T-helper 1 cell treated with Interleukin-12 subunit alpha and Interleukin-12 subunit beta and Interleukin-4 antibody, amounts not matched to agents 30 ng/mL and 1 ng/mL, for 36 hours (primary cell): ENCODE data around the gene PHB1. TPM values are rescaled to one million over a fixed set of nuclear protein-coding genes. Genes with fewer than 3 reads are reported as not detected.
"Not testable (repeated sequence)": the region's sequence is repeated elsewhere in the genome, so short reads cannot be mapped to it uniquely, and the experiment has no call there.

Source experiments
- intact Hi-C: fragments of 100-400 bp; cut with micrococcal nuclease; formaldehyde crosslinking; loops from one replicate; pipeline ENCODE4 v1.15.1; 2024
- total RNA-seq: library from RNA; stranded (reverse); gene quantifications from 2 replicates; pipeline ENCODE4 v1.2.3, GENCODE V29; 2022

Gene PHB1
- total RNA-seq, 1 donor from 2014 or later = 197 TPM

- intact Hi-C loops = no loop called here
Measured at GRCh38 chr17:49382556-49382955, 32.1 kb downstream of the PHB1 start.

DNA sequence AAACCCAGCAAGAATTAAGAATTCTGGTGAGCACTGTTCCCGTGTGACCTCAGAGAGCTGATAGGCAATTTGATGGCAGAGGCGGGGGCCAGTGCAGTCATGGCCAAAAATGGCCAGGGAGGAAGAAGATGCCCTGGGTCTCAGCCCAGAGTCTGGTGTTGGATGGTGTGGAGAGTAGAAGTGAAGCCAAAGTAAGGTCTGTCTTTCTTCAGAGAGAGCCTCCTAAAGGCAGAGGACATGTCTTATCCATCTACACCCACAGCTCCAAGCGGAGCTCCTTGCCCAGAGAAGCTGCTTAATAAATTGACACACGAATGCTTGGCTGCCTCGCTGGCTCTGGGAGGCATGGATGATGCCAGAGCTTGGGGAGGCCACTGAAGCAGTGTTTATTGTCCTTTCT lies 32.9 kb downstream of the PHB1 start:
- intact Hi-C loops = no loop called here

DNA sequence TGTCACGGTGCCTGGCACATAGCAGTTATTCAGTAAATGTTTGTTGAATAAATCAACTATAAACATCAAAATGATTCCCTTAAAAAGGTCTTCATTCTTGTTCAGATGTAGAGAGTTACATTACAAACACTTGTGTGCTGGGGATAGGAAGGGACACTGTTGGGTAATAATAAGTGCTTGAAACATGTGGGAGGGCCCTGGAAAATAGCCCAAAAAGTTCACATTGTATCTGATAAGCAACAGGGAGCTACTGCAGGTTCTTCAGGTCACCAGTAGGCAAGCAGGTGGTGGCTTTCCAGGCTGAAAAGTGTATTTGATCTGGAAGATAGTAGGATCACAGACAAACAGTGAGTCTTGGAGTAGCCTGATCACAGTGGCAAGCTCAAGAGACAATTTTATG lies 33.6 kb downstream of the PHB1 start:
- intact Hi-C loops = no loop called here

GRCh38 chr17:49379926-49380325 lies 34.8 kb downstream of the PHB1 start:
- intact Hi-C loops = no loop called here

GRCh38 chr17:49378311-49378710 lies 36.4 kb downstream of the PHB1 start:
- intact Hi-C loops = no loop called here

- intact Hi-C loops = no loop called here
Measured at GRCh38 chr17:49375544-49375943, 39.1 kb downstream of the PHB1 start.

DNA sequence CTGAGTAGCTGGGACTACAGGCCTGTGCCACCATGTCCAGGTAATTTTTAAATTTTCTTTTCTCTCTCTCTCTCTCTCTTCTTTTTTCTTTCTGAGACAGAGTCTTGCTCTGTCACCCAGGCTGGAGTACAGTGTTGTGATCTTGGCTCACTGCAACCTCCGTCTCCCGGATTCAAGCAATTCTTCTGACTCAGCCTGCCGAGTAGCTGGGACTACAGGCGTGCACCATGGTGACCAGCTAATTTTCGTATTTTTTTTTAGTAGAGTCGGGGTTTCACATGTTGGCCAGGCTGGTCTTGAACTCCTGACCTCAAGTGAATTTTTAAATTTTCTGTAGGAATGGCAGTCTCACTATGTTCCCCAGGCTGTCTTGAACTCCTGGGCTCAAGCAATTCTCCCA lies 41.6 kb downstream of the PHB1 start:
- intact Hi-C loops = no loop called here

- intact Hi-C loops = no loop called here
Measured at GRCh38 chr17:49372425-49372824, 42.3 kb downstream of the PHB1 start.

GRCh38 chr17:49370971-49371834 lies 43.5 kb downstream of the PHB1 start:
- intact Hi-C loops = no loop called here

DNA sequence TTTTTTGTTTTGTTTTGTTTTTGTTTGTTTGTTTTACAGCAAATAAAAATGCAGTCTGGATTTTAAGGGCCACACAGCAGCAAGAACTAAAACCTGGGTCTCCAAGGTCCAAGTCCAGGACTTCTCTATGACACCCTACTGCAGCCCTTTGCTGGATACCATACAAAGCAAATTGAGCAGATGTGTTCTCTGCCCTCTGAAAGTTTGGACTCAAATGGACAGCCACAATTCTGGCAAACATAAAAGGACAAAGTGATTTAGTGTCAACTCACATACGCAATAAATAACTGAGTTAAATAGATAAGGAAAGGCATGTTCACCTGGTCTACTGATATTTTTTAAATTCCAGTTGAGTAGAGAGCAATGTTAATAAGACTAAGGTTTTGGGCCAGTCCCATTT lies 44.9 kb downstream of the PHB1 start:
- intact Hi-C loops = no loop called here

- intact Hi-C loops = no loop called here
Measured at GRCh38 chr17:49369089-49369488, 45.6 kb downstream of the PHB1 start.

- intact Hi-C loops = no loop called here
Measured at GRCh38 chr17:49365667-49366066, 49.0 kb downstream of the PHB1 start.

- intact Hi-C loops = not testable (repeated sequence)
Measured at GRCh38 chr17:49365126-49365525, 49.6 kb downstream of the PHB1 start.

DNA sequence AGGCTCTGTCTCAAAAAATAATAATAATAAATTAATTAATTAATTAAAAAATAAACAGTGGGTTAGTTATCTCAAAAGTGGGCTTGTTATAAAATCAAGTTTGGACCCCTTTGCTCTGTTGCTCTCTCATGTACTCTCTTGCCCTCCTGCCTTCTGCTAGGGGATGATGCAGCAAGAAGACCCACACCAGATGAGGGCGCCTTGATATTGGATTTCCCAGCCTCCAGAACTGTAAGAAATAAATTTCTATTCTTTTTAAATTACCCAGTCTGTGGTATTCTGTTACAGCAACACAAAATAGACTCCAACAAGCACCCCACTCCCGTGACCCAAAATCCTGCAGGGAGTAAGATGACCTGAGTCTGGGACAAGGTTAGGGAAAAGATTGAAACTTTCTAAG lies 50.6 kb downstream of the PHB1 start:
- intact Hi-C loops = no loop called here

DNA sequence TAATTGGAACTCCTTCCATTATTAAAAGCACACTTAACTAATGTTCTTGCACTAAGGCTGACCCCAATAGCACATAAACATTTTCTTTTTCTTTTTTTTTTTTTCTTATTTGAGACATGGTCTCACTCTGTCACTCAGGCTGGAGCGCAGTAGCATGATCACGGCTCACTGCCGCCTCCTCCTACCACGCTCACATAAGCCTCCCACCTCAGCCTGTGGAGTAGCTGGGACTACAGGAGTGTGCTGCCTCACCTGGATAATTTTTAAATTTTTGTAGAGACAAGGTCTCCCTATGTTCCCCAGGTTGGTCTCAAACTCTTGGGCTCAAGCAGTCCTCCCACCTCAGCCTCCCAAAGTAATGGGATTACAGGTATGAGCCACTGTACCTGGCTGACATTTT lies 51.4 kb downstream of the PHB1 start:
- intact Hi-C loops = no loop called here

DNA sequence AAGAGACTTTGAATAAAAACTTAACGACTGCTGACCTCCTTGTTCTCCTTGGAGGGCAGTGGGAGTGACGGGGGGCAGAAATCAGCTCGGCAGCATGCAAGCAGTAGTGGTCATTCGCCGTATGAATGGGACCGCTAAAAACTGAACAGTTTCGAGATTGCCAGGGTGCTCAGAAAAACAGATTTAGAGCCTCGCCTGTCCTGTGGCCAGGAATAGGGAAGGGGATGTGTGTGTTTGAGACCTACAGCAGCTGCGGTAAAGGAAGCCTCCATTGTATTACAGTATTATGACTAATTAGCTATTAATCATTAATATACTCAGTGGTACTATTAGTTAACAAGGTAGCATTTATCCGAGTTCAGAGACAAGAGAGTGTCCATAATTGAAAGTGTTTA lies 52.0 kb downstream of the PHB1 start:
- intact Hi-C loops = loop anchor here (1.0 kb wide), 5 partner anchors 20 to 377 kb away; partner anchors contain the start of genes PHB1 and SPOP

- intact Hi-C loops = loop anchor here (1.0 to 2.0 kb wide), 9 partner anchors 20 to 377 kb away; partner anchors contain the start of genes PHB1 and SPOP
Measured at GRCh38 chr17:49361902-49362722, 52.6 kb downstream of the PHB1 start, which contains the start of gene ZNF652. Gene ZNF652 (minus strand): TSS chr17:49362250. CDS start chr17:49317725, 44,525 bp downstream.

- intact Hi-C loops = loop anchor here (1.0 to 2.0 kb wide), 4 partner anchors 27 to 169 kb away; no protein-coding TSS in a partner anchor
Measured at GRCh38 chr17:49361129-49361901, 53.4 kb downstream of the PHB1 start.

GRCh38 chr17:49360796-49361128 lies 53.9 kb downstream of the PHB1 start:
- intact Hi-C loops = loop anchor here (1.0 to 2.0 kb wide), 4 partner anchors 28 to 168 kb away; no protein-coding TSS in a partner anchor

DNA sequence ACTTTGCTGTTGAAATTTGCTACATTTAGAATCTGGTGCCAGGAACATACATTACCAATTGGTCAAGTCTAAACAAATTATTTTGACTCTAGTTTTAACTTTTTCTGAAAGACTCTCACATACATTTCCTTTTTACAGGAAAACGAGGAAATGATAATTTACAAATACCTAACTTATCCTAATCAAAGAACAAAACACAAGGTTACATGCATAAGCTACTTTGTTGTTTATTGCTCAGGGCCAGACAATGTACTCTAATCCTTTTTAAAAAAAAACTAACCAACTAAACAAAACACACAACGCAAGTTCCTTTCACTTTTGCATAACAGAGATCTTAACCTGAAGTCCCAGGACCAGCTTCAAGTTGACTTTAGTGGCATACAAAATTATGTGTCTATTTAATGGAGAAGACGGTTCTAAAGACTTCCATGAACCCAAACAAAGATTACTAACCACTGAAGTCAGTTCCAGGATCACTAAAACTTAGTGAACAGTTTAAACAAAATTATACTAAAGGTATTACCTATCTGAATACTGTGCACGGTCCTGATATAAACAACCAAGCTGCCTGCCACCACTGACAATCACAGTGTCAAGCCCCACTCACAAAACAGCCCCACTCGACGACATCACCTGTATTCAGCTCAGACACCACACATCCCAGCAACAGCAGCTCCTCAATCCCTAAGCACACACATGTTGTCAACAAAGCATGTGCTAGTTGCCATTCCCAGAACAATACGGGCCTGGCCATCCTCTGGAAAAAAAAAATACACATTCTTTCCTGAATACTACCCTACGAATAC lies 54.5 kb downstream of the PHB1 start:
- intact Hi-C loops = loop anchor here (2.0 kb wide), 1 partner anchor 141 kb away; no protein-coding TSS in a partner anchor
